HS-27A (cell line): Measurements from ENCODE around the gene LDLRAD2.
"Not testable (repeated sequence)": the region's sequence is repeated elsewhere in the genome, so short reads cannot be mapped to it uniquely, and the experiment has no call there.

Experiments used
- DNase-seq: peaks from one replicate; pipeline ENCODE4 v3.0.0-alpha.2; 2012; ENCODE audit warnings: low read depth, missing footprints

Gene LDLRAD2

DNA sequence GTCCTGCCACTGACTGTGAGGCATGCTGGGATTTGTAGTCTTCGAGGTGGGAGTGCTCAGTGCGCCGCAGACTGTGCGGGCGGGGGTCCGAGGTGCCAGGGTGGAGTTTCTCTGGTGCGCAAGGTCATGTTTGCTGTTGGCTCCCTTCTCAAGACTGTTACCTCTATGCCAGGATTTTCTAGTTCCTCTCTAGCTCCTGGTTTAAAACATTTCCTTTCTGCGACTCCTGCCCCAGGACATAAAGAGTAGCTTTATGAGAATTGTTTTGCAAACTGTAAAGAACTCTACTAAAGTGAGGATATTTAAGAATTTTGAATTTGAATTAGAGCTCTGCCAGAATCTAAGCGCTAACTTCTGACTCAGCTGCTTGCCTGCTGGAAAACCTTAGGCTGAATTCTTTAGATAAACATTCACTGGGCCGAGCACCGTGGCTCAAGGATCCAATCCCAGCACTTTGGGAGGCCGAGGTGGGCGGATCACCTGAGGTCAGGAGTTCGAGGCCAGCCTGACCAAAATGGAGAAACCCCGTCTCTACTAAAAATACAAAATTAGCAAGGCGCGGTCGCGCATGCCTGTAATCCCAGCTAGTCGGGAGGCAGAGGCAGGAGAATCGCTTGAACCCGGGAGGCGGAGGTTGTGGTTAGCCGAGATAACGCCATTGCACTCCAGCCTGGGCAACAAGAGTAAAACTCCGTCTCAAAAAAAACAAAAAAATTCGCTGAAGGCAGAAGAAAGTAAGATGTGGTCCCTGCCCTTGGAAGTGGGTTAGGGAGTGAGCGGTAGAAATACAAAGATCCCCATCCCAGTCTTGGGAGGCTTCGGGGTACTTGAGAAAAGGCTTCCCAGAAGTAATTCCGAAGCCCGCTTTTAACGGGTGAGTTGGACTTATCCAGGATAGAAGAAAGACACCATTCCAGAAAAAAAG lies 28.1 kb upstream of the LDLRAD2 start:
- DNase-seq: no peak

DNA sequence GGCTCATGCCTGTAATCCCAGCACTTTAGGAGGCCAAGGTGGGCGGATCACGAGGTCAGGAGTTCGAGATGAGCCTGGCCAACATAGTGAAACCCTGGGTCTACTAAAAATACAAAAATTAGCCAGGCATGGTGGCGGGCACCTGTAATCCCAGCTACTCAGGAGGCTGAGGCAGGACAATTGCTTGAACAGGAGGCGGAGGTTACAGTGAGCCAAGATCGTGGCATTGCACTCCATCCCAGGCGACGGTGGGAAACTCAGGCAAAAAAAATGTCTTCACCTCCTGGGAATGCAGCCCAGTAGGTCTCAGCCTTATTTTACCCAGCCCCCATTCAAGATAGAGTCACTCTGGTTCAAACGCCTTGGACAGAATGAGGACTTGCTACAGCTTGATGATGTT lies 26.3 kb upstream of the LDLRAD2 start:
- not testable (repeated sequence) for DNase-seq

DNA sequence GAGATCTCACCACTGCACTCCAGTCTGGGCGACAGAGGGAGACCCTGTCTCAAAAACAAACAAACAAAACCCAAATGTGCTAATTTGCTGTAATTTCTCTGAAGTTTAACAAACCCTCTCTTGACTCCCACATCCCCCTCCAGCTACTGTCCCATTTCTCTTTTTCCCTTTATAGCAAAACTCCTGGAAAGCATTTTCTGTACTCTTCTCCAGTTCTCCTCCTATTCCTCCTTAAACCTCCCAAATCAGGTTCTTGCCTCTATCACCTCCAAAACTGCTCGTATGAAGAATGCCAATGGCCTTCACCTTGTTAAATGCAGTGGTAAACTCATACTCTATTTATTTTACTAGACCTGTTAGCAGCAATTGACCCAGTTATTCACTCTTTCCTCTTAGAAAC lies 25.4 kb upstream of the LDLRAD2 start:
- DNase-seq: no peak

DNA sequence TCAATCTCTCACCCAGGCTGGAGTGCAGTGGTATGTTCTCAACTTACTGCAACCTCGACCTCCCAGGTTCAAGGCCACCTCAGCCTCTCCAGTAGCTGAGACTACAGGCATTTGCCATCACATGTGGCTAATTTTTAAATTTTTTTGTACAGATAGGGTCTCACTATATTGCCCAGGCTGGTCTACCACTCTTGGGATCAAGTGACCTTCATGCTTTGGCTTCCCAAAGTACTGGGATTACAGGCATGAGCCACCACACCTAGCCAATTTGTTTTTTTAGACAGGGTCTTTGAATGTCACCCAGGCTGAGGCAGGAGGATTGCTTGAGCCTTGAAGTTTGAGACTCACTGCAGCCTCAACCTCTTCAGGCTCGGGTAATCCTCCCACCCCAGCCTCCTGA lies 19.0 kb upstream of the LDLRAD2 start:
- DNase-seq: no peak

DNA sequence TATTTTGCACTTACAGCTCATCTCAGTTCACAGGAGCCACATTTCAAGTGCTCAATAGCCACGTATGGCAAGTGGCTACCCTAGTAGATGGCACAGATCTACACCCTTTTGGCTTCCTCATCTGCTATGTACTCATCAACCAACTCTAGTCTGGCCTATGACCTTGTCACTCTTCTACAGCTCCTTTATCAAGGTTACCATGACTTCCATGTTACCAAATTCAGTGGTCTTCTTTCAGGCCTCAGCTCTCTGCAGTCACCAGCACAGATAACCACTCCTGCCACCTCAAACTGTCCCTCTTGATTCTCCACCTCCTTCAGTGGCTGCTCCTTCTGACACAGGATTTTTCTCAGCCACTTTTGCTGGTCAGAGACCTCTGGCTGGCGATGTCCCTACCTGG lies 17.4 kb upstream of the LDLRAD2 start:
- DNase-seq: no peak

DNA sequence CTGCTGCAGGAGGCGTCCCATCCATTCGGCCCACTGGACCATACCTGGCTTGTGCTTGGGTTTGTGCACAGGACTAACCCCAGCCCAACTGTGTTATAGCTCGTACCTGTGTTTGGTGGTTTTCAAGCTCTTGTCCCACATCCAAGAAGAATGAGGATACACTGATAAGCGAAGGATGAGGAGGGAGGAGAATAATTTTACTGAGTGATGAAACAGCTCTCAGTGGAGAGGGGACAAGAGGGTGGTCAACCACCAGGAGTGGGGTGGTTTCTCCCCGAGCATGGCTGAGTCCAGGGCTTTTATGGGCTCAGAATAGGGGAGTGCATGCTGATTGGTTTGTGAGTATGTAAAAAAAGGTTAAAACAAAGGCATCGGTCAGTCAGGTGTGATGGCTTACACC lies 17.0 kb upstream of the LDLRAD2 start:
- DNase-seq: no peak

DNA sequence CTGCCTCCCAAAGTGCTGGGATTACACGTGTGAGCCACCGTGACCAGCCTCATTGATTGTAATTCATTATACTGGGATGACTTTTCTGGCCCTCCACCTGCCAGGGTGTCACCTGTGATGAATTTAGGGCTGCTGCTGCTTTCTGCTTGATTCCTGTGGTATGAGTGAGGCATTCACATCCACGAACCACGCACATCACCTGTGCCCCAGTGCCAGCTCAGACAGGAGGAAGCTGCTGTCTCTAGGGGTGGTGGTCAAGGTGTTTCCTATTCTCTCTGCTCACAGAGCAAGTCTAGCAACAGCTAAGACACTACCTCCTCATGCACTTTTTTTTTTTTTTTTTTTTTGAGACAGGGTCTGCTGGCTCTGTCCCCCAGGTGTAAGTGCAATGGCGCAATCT lies 12.3 kb upstream of the LDLRAD2 start:
- DNase-seq: no peak

DNA sequence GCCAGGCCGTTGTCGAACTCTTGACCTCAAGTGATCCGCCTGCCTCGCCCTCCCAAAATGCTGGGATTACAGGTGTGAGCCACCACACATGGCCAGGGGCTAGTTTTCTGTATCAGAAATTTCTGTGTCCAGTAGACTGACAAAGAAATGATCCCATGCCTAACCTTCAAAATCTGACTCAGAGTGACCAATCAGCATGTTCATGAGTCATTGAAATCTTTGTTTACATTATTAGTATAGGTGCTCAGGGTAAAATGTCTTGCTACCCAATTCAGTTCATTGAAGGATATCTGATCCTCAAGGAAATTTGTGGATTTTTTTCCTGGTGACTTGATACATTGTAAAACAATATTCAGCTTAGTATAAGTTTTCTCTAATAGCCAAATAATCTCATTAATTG lies 11.0 kb upstream of the LDLRAD2 start:
- DNase-seq: peak; percentile 17

DNA sequence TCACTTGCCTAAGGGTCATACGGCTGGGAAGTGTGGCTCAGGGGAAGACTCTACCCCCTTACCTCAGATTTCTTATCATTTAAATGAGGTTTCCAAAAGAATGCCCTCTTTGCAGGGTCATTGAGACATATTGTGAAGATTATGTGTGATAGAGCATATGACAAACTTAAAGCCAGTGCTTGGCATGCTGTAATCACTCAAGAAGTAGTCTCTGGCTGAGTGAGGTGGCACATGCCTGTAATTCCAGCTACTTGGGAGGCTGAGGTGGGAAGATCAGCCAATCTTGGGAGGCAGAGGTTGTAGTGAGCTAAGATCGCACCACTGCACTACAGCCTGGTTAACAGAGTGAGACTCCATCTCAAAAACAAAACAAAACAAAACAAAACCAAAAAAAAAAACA lies 7.5 kb upstream of the LDLRAD2 start:
- no peak for DNase-seq

DNA sequence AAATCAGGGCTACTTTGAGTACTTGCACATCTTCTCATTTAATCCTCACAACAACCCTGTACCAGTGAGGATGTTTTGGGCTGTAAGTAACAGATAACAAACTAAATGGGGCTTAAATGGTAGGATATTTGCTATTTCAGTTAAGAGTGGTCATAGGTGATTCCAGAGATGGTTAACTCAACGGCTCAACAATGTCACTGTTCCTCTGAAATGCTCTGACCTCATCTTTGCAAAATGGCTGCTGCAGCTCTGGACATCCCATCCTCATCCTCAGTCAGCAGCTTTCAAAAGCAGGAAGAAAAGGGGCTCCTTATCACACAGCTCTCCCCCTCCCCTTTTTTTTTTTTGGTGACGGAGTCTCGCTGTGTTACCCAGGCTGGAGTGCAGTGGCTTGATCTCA lies 1.5 kb downstream of the LDLRAD2 start:
- DNase-seq: no peak

DNA sequence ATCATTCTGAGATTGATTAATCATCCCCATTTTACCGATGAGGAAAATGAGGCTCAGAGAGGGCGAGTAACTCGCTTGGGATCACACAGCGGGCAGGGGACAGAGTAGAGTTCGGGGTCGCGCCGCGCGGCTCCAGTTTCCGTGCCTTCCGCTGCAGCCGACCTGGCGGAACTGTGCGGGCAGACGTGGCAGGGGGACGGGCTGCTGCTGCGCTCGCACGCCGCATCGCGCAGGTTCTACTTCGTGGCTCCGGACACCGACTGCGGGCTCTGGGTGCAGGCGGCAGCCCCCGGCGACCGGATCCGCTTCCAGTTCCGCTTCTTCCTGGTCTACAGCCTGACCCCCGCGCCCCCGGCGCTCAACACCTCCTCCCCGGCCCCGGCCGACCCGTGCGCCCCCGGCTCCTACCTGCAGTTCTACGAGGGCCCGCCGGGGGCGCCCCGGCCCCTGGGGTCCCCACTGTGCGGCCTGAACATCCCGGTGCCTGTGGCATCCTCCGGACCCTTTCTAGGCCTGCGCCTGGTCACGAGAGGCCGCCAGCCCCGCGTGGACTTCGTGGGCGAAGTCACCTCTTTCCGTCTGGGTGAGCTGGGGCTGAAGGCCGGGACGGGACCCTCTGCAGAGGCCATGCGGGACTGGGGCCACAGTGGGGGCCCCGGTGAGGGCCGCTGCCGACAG lies 2.3 kb downstream of the LDLRAD2 start:
- DNase-seq: no peak

DNA sequence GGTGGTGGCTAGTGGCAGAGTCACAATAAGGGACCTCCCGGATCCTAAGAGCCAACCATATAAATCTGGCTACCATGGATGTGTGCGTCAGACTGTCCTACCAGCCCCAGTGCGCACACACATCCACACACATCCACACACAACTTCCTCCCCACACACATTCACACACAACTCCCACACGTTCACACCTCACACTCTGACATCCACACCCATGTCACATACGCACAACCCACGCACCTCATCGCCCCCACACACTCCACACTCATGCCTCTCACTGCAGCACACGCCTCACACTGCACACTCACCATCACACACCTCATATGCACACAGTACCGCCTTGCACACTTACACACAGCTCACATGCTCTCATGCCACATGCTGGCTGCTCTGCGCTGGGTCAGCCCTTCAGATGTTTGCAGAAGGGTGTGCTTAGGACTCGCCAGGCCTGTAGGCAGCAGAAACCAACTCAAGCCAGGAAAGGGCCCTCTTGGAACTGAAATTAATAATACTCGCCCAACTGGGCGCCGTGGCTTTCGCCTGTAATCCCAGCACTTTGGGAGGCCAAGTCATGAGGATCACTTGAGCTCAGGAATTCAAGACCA lies 3.0 kb downstream of the LDLRAD2 start:
- DNase-seq: no peak

DNA sequence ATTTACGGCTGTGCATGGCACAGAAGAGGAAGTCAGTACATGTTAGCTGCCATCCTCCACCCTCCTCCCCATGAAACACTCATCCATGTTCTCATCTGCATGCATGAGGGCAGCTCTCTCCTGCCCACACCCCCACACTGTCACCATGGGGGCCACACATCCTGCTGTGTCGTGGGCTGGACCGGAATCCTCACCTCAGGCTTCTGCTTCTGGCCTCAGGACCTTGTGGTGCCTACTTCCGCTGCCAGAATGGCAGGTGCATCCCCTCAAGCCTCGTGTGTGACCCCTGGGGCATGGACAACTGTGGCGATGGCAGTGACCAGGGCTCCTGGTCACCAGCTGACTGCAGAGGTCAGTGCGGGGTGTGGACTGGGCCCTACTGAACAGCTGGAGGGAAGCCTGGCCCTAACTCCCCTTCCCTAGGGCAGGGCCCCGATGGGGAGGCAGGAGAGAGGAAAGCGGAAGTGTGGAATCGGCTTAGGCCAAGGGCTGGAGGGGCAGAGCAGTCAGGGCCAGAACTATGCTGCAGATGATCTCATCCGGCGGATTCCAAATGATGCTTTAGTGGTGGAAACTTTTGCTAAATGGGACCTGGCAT lies 3.8 kb downstream of the LDLRAD2 start:
- no peak for DNase-seq

DNA sequence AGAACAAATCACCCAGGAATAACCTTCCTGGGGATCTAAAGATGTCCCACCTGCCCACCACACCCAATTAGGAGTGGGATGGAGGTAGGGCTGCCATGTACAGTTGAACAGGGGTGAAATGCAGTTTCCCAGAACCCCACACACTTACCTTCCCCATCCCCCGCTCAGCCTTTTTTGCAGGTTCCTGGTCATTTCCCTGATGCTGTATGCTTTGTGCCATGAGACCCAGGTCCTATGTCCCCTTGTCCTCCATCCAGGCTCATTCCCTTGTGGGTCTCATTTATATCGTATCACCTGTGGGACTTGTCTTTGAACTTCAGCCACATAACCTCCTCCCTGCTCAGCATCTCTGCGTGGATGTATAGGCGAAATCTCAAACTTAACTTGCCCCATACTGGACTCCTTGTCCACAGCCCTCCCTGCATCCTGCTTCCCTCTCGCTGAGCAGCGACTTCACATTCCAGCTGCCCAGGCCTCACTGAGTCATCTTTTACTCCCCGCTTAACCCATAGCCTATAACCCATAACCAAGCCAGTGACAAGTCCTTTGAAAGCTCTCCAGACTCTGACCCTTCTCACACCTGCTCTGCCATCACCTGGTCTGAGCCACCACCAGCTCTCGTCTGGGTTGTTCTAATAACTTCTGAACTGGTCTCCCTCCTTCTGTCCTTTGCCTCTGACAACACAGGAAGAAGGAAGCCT lies 4.7 kb downstream of the LDLRAD2 start:
- peak; percentile 40 for DNase-seq

DNA sequence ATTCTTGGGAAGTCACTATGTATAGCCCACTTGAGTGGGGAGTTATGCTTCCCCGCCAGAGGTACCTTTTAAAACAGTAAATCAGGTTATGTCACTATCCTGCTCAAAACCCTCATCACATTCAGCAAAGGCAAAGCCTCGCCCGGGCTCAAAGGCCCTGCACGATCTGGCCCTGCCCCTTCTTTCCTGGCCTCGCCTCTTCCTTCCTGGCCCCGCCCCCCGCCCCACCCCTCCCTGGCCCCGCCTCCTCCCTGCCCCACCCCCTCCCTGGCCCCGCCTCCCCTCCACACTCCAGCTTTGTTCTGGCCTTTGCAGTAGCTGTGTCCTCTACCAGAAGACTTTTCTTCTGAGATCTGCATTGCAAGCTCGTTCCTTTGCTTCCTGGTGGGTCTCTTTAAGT lies 6.6 kb downstream of the LDLRAD2 start:
- no peak for DNase-seq

DNA sequence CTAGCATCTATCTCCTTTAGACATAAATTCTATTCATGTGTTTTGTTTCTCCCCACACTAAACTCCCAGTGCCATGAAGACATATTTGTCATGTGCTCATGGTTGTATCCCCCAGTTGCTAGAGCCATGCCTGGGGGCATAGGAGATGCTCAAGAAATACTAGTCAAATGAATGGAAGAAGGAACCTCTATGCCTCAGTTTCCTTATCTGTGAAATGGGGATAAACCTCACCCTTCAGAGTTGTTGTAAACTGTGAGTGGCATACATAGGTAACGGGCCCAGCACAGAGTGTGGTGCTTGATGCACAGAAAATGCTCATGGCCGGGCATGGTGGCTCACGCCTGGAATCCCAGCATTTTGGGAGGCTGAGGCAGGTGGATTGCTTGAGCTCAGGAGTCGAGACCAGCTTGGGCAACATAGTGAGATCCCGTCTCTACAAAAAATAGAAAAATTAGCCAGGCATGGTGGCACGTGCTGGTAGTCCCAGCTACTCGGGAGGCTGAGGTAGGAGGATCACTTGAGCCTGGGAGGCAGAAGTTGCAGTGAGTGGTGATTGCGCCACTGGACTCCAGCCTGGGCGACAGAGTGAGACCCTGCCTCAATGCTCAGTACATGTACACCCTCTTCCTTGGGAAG lies 8.7 kb downstream of the LDLRAD2 start:
- DNase-seq: no peak

DNA sequence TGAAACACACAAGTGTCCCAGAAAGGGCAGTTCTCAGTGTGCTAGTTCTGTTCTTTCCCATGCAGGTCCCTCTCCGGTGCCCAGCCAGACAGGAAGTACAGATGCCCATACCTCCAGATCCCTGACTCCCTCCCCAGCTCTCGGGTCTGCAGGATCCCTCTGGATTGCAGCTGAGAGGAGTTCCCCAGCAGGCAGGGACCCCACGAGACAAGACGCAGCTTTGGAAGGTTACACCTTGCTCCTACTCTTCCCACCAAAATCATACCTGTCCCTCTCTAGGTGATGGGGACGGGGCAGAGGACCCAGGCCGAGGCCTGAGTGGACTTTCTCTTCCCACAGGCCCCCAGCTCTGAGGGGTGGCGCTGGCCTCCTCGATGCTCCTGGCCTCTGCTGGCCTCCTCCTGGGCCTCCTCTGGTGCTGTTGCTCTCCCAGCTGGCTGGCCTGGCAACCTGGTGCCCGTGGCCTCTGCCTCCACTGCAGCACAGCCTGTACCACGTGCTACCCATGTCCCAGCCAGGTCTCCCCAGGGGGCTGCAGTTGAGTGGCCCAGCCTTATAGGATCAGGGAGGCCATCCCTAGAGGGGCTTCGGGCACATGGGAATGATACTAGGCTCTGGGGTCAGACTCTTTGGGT lies 9.4 kb downstream of the LDLRAD2 start:
- no peak for DNase-seq

DNA sequence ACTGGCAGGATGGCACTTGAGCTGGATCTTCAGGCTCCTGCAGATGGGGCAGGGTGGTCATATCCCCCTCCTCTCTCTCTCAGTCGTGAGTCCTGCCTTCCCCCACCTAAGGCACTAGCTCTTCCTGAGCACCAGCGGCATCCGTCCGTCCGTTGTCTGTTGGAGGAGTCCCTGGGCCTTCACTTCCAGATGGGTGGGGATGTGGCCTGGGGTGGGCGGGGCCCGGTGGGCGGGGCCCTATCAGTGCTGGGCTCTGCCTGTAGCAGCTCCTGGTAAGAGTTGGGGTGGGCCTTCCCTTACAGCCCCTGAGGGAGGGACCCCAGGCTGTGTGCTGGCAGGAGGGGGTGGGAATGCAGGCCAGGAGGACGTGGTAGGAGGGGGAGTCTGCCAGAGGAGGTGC lies 10.3 kb downstream of the LDLRAD2 start:
- DNase-seq: no peak

DNA sequence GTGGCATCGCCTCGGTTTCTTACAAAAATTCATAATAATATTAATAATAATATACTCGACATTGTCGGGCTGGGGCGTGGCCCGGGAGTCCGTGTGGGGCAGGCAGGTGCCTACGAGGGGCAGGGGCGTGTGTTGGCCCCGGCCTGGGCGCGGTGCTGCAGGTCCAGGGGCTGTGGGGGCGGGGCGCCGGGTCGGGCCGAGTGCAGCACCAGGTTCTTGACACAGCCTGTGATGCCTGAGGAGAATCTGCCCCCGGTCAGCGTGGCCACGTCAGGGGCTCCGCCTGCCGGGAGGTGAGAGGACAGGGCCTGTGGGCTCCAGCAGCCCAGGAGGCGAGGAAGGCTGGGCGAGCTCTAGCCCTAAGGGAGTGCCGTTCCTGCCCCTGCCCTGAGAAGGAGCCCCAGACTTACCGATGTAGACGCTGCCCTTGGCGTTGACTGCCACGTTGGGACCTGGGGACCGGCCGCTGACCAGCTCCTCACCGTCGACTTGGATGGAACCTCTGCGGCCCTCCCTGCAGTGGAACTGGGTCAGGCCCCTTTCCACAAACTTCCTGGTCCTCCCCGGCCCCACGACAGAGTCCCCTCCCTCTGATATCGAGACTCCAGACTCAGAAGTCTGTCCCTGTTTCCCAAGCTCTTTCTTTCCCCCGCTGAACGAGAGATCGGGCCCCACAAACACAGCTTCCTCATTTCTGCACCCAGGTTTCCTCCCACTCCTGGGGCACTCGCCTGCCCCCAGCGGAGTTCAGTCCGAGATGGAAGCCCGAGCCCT lies 11.3 kb downstream of the LDLRAD2 start:
- DNase-seq: no peak

DNA sequence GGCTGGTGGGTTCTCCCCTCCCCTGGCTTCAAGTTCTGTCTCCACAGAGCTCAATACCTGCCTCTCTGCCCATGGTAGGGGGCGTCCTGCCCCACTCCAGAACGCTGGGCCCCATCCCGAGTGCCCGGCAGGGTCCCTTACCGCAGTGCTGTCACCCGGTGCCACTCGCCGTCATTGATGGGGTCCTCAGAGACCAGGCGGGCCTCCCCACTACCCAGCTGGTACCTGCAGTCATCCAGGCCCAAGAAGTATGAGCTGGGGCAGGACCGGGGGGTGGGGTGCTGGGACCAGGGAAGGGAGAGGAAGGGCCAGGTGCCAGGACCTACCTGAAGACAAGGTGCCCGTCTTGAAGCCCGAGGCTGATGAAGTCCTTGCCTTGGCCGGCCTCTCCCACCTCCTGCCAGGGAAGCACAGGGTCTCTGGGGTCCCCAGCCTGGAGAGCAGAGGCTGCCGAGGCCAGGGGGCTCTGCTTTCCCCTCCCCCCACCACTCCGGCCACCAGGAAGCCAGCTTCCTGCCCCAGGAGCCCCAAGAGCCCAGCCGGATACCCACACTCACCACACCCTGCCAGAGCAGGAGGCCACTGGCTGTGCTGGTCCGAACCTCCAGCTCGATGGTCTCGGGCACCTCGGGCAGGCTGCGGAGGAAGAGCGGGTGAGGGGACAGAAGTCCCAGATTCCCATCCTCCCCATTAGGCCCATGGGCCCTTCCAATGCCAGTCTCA lies 12.1 kb downstream of the LDLRAD2 start:
- DNase-seq: no peak
